Activated T-cell treated with anti-CD3 and anti-CD28 coated beads, Interleukin-2, amount 50 U/mL, for 4 hours (primary cell): ENCODE data around the gene PLCG2. TPM values are rescaled to one million over a fixed set of nuclear protein-coding genes. Genes with fewer than 3 reads are reported as not detected.

Source experiments
- ATAC-seq, 2 donors: fragments of 200-7000 bp; cut with Tn5 transposase; one replicate each; pipeline ENCODE4 v1.10.0; 2021
- DNase-seq: peaks from one replicate; pipeline ENCODE4 v3.0.0-alpha.2; 2020
- H3K27me3 Mint-ChIP-seq: one replicate; pipeline ENCODE4 v1.8.0; 2021; ENCODE audit warnings: low read depth, mixed read lengths
- H3K36me3 Mint-ChIP-seq: one replicate; pipeline ENCODE4 v1.8.0; 2022; ENCODE audit warnings: mixed read lengths; ENCODE audit not compliant: insufficient read depth
- H3K4me1 Mint-ChIP-seq: one replicate; pipeline ENCODE4 v1.8.0; 2021; ENCODE audit warnings: low read depth, mixed read lengths
- H3K4me3 Mint-ChIP-seq: one replicate; pipeline ENCODE4 v1.8.0; 2021; ENCODE audit warnings: mild to moderate bottlenecking, moderate library complexity, mixed read lengths
- H3K9me3 Mint-ChIP-seq: one replicate; pipeline ENCODE4 v1.8.0; 2021; ENCODE audit warnings: mixed read lengths
- total RNA-seq, 3 donors: library from RNA; stranded (reverse); gene quantifications; one replicate each; pipeline ENCODE4 v1.2.1, GENCODE V29; 2021

PLCG2 gene
- total RNA-seq, 3 donors from 2014 or later: 2.6 to 3.4 (median 2.7) TPM

DNA sequence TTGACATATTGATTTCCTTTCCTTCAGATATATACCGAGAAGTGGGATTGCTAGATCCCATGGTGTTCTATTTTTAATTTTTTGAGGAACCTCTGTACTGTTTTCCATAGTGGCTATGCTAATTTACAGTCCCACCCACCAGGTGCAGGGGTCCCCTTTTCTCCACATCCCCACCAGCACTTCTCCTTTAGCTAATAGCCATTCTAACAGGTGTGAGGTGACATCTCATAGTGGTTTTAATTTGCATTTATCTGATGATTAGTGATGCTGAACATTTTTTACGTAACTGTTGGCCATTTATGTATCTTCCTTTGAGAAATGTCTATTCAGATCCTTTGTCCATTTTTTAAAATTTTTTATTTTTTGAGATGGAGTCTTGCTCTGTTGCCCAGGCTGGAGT, 138.3 kb downstream of the PLCG2 start:
- no peak overlapping the region for H3K4me3 Mint-ChIP-seq
- ATAC-seq (no peak), DNase-seq (no peak)
- H3K36me3 Mint-ChIP-seq: no peaks in the 10 kb centered on the region
- no peaks in the 10 kb centered on the region for H3K4me1 Mint-ChIP-seq
- no peaks in the 10 kb centered on the region for H3K9me3 Mint-ChIP-seq
- peaks cover 3% of the 10 kb centered on the region for H3K27me3 Mint-ChIP-seq

DNA sequence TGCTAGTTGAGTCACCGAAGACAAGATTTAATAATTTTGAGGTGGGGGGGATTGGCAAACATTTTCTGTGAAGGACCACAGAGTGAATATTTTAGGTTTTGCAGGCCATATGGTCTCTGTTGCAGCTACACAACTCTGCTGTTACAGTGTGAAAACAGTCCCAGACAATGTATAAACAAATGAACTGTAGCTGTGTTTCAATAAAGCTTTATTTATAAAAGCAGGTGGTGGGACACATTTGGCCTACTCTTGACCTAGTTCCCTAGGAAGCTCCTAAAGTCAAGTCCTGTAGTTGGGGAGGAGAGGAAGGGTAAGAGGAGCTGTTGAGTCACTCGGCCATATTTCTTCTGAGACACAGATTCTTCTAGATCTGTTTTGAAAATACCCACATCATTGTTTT, 139.8 kb downstream of the PLCG2 start:
- no peak for ATAC-seq
- H3K4me1 Mint-ChIP-seq: no peaks in the 10 kb centered on the region
- no peak overlapping the region for H3K4me3 Mint-ChIP-seq
- H3K36me3 Mint-ChIP-seq: no peaks in the 10 kb centered on the region
- H3K9me3 Mint-ChIP-seq: no peaks in the 10 kb centered on the region
- no peak for DNase-seq
- peaks cover 3% of the 10 kb centered on the region for H3K27me3 Mint-ChIP-seq

DNA sequence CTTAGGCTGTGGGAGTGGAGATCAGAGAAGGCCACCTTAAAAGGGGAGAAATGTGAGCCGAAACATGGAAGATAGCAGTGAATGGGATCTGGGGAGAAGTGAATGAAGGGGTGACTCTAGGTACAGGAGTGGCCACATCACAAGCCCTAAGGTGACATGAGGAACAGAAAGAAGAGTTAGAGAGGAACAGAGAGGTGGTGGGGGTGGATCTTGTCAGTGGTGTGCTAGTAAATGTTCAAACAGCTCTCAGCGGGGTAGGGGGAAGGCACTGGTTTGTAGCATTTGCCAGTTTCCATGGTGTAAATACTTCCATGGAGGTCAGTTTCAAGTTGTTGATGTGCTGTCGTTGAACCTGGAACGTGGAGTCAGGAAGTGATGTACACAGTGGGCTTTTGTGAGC, 141.4 kb downstream of the PLCG2 start:
- H3K36me3 Mint-ChIP-seq: no peaks in the 10 kb centered on the region
- DNase-seq: no peak
- no peaks in the 10 kb centered on the region for H3K4me1 Mint-ChIP-seq
- H3K9me3 Mint-ChIP-seq: no peaks in the 10 kb centered on the region
- H3K4me3 Mint-ChIP-seq: no peak overlapping the region
- H3K27me3 Mint-ChIP-seq: peaks cover 3% of the 10 kb centered on the region
- no peak for ATAC-seq

DNA sequence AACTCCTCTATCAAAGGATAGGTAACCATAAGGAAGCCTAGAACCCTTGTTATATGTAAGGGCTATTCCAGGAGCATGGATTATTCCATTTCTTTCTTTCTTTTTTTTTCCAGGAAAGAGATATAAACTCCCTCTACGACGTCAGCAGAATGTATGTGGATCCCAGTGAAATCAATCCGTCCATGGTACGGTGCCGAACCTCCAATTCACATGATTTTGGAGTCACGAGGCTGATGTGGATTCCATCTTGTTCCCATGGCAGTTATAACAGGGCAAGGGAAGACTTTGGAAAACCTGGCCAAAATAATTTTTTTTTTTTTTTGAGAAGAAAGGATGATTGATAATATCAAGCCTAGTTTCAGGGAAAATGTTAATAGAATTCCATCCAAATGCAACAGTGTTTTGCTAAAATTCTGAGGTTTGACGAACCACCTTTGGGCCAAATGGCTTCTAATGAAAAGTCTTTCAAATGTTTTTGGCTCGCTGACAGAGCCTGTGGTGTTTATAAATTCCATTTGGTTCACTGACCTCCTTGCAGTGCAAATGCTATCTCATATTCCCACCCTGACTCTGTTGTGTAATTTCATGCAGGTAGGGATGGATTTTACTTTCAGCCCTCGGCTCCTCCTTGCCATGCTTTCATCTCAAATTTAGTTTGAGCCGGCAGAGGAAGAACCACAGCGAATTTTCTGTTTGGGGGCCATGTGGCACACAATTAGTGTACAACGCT, 142.2 kb downstream of the PLCG2 start:
- DNase-seq (no peak), ATAC-seq (no peak)
- Mint-ChIP-seq H3K9me3 (no peaks in the 10 kb centered on the region), H3K36me3 (no peaks in the 10 kb centered on the region), H3K4me3 (no peak overlapping the region), H3K27me3 (peaks cover 3% of the 10 kb centered on the region), H3K4me1 (no peaks in the 10 kb centered on the region)

DNA sequence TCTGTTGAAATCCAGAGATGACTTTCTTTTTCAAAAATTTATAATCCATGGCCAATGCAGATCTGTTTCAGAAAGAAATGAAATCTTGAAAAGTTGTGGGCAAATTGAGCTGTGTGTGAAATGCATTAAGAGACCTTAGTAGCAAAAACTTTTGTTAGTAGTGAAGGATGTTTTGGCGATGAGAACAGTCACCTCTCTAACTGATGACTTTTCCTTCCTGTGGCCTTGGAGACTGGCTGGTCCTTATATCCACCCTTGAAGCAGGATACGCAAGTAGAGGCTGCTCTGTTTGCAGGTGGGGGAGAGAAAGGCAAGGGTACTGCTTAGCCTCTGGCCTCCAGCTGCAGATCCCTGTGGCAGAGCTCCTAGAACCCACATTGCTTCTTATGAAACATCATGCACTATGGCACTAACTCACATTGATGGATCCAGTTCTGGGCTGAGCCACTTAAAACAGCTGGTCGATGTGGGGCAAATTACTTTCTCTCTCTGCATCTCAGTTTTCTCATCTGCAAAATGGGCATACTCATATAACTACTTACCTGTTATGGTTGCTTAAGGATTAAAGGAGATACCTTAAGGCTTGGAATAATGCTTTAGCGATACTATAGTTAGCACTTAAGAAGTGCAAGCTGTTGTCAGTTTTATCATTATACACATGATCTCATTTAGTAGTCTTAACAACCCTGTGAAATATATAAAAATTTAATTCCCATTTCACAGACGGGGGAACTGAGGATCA, 142.9 kb downstream of the PLCG2 start:
- Mint-ChIP-seq H3K9me3 (no peaks in the 10 kb centered on the region), H3K36me3 (no peaks in the 10 kb centered on the region), H3K4me1 (no peaks in the 10 kb centered on the region), H3K4me3 (no peak overlapping the region), H3K27me3 (peaks cover under 1% of the 10 kb centered on the region)
- ATAC-seq: no peak
- no peak for DNase-seq

DNA sequence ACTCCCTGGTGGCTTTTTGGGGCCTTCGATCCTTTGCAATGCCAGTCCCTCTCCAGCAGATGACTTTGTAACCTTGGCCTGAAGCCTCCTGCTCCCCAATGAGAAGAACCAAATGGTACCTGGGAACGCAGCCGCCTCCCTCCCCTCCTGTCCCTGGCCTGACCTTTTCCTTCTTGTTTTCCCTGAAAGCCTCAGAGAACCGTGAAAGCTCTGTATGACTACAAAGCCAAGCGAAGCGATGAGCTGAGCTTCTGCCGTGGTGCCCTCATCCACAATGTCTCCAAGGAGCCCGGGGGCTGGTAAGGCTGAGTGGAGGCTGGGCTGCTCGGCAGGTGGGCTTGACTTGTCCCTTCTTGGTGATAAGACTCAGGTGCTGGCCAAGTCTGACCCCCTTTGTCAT, 144.2 kb downstream of the PLCG2 start:
- H3K9me3 Mint-ChIP-seq: no peaks in the 10 kb centered on the region
- DNase-seq: no peak
- no peak overlapping the region for H3K4me3 Mint-ChIP-seq
- no peaks in the 10 kb centered on the region for H3K36me3 Mint-ChIP-seq
- H3K27me3 Mint-ChIP-seq: no peaks in the 10 kb centered on the region
- no peaks in the 10 kb centered on the region for H3K4me1 Mint-ChIP-seq
- no peak for ATAC-seq

DNA sequence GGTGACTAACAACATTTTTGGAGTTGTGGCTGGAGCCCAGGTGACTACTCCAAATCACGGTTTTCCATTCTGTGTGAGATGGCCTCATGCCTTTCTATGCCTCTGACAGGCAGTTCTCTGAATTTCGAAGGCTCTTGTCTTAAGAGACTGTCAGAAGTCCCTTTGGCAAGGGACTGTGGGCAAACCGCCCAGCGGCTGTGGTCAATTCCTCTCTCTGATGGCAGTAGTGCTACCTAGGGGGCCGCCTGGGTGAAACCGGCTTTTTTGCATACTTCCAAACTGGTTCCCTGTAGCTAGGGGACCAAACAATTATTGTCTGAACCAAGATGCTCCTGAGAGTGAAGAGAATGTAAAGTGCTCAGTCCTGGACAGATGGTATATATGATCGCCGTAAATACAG, 145.9 kb downstream of the PLCG2 start:
- DNase-seq (no peak), ATAC-seq (no peak)
- no peaks in the 10 kb centered on the region for H3K9me3 Mint-ChIP-seq
- no peaks in the 10 kb centered on the region for H3K4me1 Mint-ChIP-seq
- no peaks in the 10 kb centered on the region for H3K27me3 Mint-ChIP-seq
- H3K4me3 Mint-ChIP-seq: no peak overlapping the region
- H3K36me3 Mint-ChIP-seq: no peaks in the 10 kb centered on the region

DNA sequence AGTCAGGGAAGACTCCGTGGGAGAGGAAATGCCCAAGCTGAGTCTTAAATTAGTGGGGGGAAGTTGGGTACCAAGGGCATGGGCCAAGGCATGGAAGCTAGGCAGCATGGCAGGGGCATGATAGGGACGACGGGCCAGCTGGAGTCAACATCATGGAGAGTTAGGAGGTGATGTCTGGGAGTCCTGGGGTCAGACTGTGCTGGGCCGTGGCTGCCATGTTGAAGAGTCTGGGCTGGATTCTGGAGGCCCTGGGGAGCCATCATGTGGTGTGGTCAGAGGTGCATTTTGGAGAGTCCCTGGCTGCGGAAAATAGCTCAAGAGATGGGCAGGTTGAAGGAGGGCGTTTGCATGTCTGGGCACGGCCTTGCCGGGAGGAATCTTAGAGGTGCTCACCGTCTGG, 146.9 kb downstream of the PLCG2 start:
- Mint-ChIP-seq H3K36me3 (no peaks in the 10 kb centered on the region), H3K4me1 (no peaks in the 10 kb centered on the region), H3K27me3 (no peaks in the 10 kb centered on the region), H3K4me3 (no peak overlapping the region), H3K9me3 (no peaks in the 10 kb centered on the region)
- ATAC-seq: no peak
- DNase-seq: no peak

DNA sequence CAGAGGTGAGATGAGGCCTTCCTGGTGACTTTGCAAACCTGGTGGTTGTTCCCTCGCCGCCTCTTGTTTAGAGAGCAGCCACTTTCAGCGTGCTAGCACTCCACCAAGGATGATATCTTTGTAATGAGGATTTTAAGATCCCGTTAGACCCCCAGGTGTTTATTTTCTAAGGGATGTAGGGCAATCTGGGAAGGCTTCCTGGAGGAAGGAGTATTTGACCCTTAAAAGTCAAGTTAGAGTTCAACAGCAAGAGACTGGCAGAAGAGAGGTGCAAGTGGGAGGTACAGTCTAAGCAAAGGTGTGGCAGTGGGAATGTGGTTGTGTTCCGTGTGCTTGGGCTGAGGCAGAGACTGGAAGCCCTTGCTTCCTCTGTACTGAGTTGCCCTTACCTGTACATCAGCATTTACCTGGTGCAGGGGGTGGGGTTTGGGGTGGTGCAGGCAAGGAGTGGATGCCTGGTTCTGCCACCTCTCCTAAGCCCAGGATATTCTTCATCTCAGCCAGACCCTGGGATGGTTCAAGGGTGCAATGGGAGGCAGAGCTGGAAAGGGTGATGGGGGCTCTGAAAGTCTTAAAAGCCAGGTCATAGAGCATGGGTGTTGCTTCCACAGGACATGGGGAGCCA, 148.6 kb downstream of the PLCG2 start:
- no peak for ATAC-seq
- Mint-ChIP-seq H3K9me3 (no peaks in the 10 kb centered on the region), H3K27me3 (no peaks in the 10 kb centered on the region), H3K36me3 (no peaks in the 10 kb centered on the region), H3K4me1 (no peaks in the 10 kb centered on the region), H3K4me3 (no peak overlapping the region)
- DNase-seq: no peak

DNA sequence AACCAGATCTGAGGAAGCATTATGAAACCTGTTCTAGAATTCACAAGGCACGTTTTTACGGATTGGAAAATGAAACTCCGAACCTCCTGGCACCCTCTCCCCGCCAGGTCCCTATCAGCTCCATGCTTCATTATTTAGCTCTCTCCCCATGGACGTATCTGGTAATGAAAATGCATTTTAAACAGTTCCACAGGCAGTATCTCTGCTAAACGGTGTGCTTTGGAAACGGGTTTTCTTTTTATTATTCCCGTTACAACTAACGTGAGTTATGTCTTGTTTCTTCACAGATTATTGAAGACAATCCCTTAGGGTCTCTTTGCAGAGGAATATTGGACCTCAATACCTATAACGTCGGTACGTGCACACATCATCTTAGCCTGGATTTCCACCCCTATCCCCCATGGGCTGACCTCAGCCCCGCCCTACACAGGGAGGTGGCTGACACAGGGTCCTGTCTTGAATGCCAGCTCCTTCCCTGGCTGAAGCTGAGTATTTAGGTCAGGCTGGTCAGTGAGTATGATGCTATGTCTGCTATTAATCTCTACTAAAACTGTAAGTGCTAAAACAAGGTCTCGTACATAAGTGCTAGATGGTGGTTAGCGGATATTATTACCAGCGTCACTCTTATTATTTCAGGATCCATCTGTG, 149.3 kb downstream of the PLCG2 start:
- no peaks in the 10 kb centered on the region for H3K4me1 Mint-ChIP-seq
- no peak for DNase-seq
- no peak for ATAC-seq
- no peaks in the 10 kb centered on the region for H3K9me3 Mint-ChIP-seq
- no peaks in the 10 kb centered on the region for H3K36me3 Mint-ChIP-seq
- no peak overlapping the region for H3K4me3 Mint-ChIP-seq
- H3K27me3 Mint-ChIP-seq: no peaks in the 10 kb centered on the region

DNA sequence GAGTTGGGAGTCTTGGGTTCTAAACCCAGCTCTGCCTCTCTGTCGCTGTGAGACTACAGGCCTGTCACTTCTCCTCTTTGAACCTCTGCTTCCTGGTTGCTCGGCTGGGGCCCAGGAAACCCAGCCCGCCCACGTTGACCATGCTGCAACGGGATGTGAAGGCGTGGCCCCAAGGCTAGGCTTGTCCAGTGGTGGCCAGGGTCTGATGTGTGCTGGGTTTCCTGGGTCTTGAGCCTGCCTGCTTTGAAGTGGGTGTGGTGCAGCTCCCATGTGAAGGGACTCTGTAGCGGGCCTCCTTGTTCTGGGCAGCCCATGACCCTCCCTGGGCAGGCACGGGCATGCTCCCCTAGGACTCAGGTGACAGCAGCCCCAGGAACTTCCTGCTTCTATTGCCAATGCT, 149.9 kb downstream of the PLCG2 start:
- no peaks in the 10 kb centered on the region for H3K9me3 Mint-ChIP-seq
- H3K27me3 Mint-ChIP-seq: no peaks in the 10 kb centered on the region
- DNase-seq (no peak), ATAC-seq (no peak)
- H3K4me1 Mint-ChIP-seq: no peaks in the 10 kb centered on the region
- H3K4me3 Mint-ChIP-seq: no peak overlapping the region
- H3K36me3 Mint-ChIP-seq: no peaks in the 10 kb centered on the region

DNA sequence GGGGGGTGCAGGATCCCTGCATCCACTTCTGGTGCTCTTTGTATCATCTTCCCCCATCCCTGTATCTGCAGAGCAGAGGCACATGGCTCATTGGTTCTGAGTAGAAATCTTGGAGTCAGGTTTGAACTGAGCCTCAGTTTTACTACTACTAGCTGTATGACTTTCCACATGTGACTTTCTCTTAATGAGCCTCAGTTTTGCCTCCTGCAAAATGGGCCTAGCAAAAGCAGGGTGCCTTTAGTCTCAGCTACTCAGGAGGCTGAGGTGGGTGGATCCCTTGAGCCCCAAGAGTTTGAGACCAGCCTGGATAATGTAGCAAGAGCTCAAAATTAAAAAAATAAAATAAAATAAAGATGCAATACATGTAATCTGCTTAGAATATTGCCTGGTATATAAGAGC, 150.8 kb downstream of the PLCG2 start:
- H3K36me3 Mint-ChIP-seq: no peaks in the 10 kb centered on the region
- ATAC-seq (no peak), DNase-seq (no peak)
- no peaks in the 10 kb centered on the region for H3K9me3 Mint-ChIP-seq
- H3K27me3 Mint-ChIP-seq: no peaks in the 10 kb centered on the region
- no peak overlapping the region for H3K4me3 Mint-ChIP-seq
- H3K4me1 Mint-ChIP-seq: no peaks in the 10 kb centered on the region

DNA sequence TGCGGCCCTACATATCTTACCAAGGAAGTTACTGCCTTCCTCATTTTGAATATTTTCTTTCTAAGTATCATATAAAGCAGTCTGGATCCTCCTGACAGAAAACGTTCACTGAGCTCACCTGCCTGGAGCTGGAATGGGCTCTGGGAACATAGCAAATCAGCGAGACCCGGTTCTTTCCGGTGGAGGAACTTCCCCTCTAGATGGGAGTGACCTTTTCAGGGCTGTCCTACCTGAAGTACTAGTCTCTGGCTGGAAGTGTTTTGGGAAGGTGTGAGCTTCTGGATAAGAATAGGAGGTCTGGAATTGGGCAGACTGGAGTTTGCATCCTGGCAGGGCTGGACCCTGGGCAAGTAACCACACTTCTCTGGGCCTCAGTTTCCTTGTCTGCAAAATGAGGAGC, 152.8 kb downstream of the PLCG2 start:
- H3K4me1 Mint-ChIP-seq: no peaks in the 10 kb centered on the region
- ATAC-seq (no peak), DNase-seq (no peak)
- no peaks in the 10 kb centered on the region for H3K27me3 Mint-ChIP-seq
- H3K36me3 Mint-ChIP-seq: no peaks in the 10 kb centered on the region
- no peaks in the 10 kb centered on the region for H3K9me3 Mint-ChIP-seq
- H3K4me3 Mint-ChIP-seq: no peak overlapping the region

DNA sequence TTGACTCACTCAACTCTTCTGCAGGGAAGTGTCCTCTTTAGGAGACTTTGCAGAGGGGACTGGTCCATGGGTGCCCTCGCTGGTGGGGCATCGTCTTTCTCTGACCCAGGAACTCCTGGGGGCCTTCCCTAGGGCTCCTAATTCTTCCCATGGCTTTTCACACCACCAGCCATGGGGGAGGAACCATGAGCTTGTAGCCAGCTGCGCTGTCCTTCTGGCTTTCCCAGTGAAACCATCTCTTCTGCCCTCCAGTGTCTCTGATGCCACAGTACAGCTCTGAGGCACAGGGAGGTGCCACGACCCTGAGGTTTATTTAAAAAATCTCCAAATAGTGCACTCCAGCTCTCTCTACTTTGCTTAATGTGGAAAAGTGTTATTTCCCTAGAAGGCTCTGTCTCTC, 153.6 kb downstream of the PLCG2 start:
- DNase-seq (no peak), ATAC-seq (no peak)
- Mint-ChIP-seq H3K9me3 (no peaks in the 10 kb centered on the region), H3K4me1 (no peaks in the 10 kb centered on the region), H3K27me3 (no peaks in the 10 kb centered on the region), H3K4me3 (no peak overlapping the region), H3K36me3 (no peaks in the 10 kb centered on the region)
